LNCAP (cell line): ENCODE measurements around the gene HDAC8.
A peak's percentile ranks its signal among the peaks of the same experiment; 100 is the strongest.

Experiments
- TF ChIP-seq, protein P1 (sequence below): fragments of 450-650 bp; IDR thresholded peaks from 2 replicates; pipeline ENCODE4 v1.5.1; 2017; ENCODE audit warnings: mild to moderate bottlenecking

Gene HDAC8

GRCh38 chrX:72393836-72394517, 178.7 kb downstream of the HDAC8 start:
- TF ChIP-seq, protein P1, sequence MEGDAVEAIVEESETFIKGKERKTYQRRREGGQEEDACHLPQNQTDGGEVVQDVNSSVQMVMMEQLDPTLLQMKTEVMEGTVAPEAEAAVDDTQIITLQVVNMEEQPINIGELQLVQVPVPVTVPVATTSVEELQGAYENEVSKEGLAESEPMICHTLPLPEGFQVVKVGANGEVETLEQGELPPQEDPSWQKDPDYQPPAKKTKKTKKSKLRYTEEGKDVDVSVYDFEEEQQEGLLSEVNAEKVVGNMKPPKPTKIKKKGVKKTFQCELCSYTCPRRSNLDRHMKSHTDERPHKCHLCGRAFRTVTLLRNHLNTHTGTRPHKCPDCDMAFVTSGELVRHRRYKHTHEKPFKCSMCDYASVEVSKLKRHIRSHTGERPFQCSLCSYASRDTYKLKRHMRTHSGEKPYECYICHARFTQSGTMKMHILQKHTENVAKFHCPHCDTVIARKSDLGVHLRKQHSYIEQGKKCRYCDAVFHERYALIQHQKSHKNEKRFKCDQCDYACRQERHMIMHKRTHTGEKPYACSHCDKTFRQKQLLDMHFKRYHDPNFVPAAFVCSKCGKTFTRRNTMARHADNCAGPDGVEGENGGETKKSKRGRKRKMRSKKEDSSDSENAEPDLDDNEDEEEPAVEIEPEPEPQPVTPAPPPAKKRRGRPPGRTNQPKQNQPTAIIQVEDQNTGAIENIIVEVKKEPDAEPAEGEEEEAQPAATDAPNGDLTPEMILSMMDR = no peak

GRCh38 chrX:72392816-72393800, 179.5 kb downstream of the HDAC8 start:
- TF ChIP-seq, protein P1 = no peak

- TF ChIP-seq, protein P1 = no peak
Measured at GRCh38 chrX:72392042-72392441, 180.6 kb downstream of the HDAC8 start.

GRCh38 chrX:72387247-72387646, 185.4 kb downstream of the HDAC8 start:
- TF ChIP-seq, protein P1 = no peak

GRCh38 chrX:72382202-72382595, 190.4 kb downstream of the HDAC8 start:
- TF ChIP-seq, protein P1 = 0 out of 2 replicates have a peak, but pooled peaks have one; percentile 16

GRCh38 chrX:72381439-72382201, 191.0 kb downstream of the HDAC8 start:
- TF ChIP-seq, protein P1 = no peak

GRCh38 chrX:72376124-72376523, 196.5 kb downstream of the HDAC8 start:
- TF ChIP-seq, protein P1 = no peak
